Common myeloid progenitor, CD34-positive (primary cell): Measurements from ENCODE around the gene GATAD2A.

Experiments
- CTCF ChIA-PET: fragments of 350-600 bp; sonication (Branson Sonifier 250); formaldehyde crosslinking; loops from one replicate; lab custom pipeline; 2021; ENCODE audit warnings: antibody characterized with exemption; lab: Charles Lee
- POLR2A ChIA-PET: fragments of 350-600 bp; sonication (Branson Sonifier 250); formaldehyde crosslinking; loops from one replicate; lab custom pipeline; 2021; ENCODE audit warnings: antibody characterized with exemption; lab: Charles Lee
- DNase-seq, 3 donors: peaks; one replicate each; pipeline versions ENCODE4 v3.0.0 to v3.0.0-alpha.2; 2013
- H3K27ac ChIP-seq, 2 experiments: 1 replicate in 1 of 2; 2 replicates in 1 of 2; pipeline ENCODE4 v1.7.0; 2013; ENCODE audit warnings: inconsistent platforms in 2 of 2, low read length in 2 of 2, mild to moderate bottlenecking in 2 of 2, low read depth in 1 of 2, moderate library complexity in 1 of 2; ENCODE audit not compliant: severe bottlenecking in 2 of 2, insufficient read depth in 1 of 2, poor library complexity in 1 of 2
- H3K27me3 ChIP-seq, 5 experiments: replicated peaks in 2 of 5; 1 replicate in 3 of 5; 2 replicates in 2 of 5; pipeline versions ENCODE4 v1.6.1 to v1.7.0; 2013; ENCODE audit warnings: low read length in 4 of 5, mild to moderate bottlenecking in 2 of 5, moderate library complexity in 2 of 5, inconsistent platforms in 1 of 5; ENCODE audit not compliant: insufficient read depth in 5 of 5, control insufficient read depth in 4 of 5
- H3K36me3 ChIP-seq, 4 experiments: 1 replicate in 2 of 4; 2 replicates in 2 of 4; pipeline versions ENCODE4 v1.6.1 to v1.7.0; 2013; ENCODE audit warnings: low read length in 3 of 4, control low read depth in 1 of 4, mild to moderate bottlenecking in 1 of 4; ENCODE audit not compliant: control insufficient read depth in 4 of 4, insufficient read depth in 4 of 4
- H3K4me1 ChIP-seq, 4 experiments: 1 replicate in 3 of 4; 2 replicates in 1 of 4; pipeline versions ENCODE4 v1.6.1 to v1.7.1; 2013; ENCODE audit warnings: low read length in 3 of 4, mild to moderate bottlenecking in 3 of 4, control low read depth in 1 of 4, inconsistent platforms in 1 of 4, moderate library complexity in 1 of 4; ENCODE audit not compliant: control insufficient read depth in 4 of 4, insufficient read depth in 4 of 4; ENCODE audit errors: control extremely low read depth in 1 of 4
- H3K4me3 ChIP-seq, 7 experiments: 1 replicate in 4 of 7; 2 replicates in 3 of 7; pipeline versions ENCODE4 v1.5.1 to v1.7.0; 2013; ENCODE audit warnings: mild to moderate bottlenecking in 7 of 7, low read length in 6 of 7, moderate library complexity in 6 of 7, inconsistent platforms in 2 of 7, low read depth in 2 of 7, control low read depth in 1 of 7; ENCODE audit not compliant: insufficient read depth in 4 of 7, control insufficient read depth in 1 of 7; ENCODE audit errors: extremely low read depth in 1 of 7
- H3K9me3 ChIP-seq, 5 experiments: 1 replicate in 4 of 5; 2 replicates in 1 of 5; pipeline versions ENCODE4 v1.6.1 to v1.7.1; 2013; ENCODE audit warnings: low read length in 4 of 5, mild to moderate bottlenecking in 2 of 5, inconsistent platforms in 1 of 5, low read depth in 1 of 5, moderate library complexity in 1 of 5; ENCODE audit not compliant: control insufficient read depth in 4 of 5, insufficient read depth in 2 of 5; ENCODE audit errors: control extremely low read depth in 1 of 5
- WGBS: methylation state at CpG from one replicate; pipeline ENCODE4 v1.1.5; 2013; ENCODE audit not compliant: insufficient coverage; 5-methylcytosine and 5-hydroxymethylcytosine counted together

GATAD2A gene

DNA sequence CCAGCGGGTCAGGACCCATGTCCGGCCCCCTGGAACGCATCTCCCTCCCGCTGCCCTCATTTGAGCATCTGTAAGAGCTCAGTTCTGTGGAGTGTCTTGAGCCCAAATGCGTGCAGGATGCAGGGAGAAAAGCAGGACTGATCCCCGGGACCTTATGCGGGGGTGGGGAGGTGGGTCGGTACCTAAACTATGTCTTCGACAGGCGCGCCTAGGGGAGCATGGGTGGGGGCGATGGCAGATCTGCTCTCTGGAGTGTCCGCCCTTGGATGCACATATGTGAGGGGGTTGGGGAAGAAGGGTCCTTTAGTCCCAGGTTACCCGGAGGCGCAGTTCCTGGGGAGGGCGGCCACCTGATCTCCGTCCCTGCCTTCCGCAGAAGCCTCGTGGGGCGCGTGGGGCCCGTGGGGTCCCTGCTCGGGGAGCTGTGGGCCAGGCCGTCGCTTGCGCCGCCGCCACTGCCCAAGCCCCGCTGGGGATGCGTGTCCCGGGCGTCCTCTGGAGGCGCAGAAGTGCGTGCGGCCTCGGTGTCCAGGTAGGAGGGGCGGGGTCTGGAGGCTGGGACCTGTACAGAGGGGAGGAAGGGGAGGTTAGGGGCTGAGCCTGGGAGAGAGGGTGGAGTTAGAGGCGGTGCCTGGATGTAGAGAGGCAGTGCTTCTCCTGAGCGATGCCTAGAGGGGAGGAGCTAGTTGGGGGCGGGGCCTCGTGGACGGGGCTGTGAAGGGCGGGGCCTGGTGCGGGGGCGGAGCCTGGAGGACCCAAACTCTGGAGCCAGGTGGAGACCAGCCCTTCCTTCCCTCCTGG lies 135.4 kb downstream of the GATAD2A start:
- ChIA-PET POLR2A (no interaction called here), CTCF (interaction anchor here (0.8 to 1.0 kb wide), 4 partner anchors 8 to 27 kb away, joined by 3 read pairs; no protein-coding TSS in a partner anchor)
- DNase-seq, result peak; percentile 52 to 81 (median 76)
- Histone ChIP-seq H3K4me1 (peaks cover 0 to 41% (median 26%) of the 10 kb centered on the region in 4 experiments), H3K27me3 (peaks cover 0 to 71% (median 24%) of the 10 kb centered on the region in 5 experiments), H3K27ac (no peak overlapping the region), H3K9me3 (peaks cover 0 to 5% (median 0%) of the 10 kb centered on the region in 5 experiments), H3K36me3 (no peaks in the 10 kb centered on the region), H3K4me3 (peak overlapping the region in 6 of 7 experiments; percentile 15 to 66 (median 53))
- WGBS, result 3% methylated on average over 31 of the region's 45 CpGs

DNA sequence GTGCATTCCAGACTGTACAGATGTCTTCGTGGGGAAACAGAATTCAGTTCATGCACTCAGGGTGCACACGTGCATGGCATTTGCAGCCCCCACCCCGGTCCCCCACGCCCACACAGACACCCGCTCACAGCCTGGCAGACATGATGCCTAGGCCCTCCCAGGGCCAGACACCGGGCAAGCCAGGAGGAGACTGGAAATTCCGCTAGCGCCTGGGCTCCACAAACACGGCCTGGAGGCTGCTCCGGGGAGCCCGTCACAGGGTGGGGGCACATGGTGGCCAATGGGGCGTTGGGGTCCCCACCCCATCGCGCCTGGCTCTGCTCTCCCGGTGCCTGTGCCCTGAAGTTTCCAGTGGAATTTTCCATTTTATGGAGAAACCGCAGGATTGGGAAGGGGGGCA lies 136.1 kb downstream of the GATAD2A start:
- ChIA-PET POLR2A (no interaction called here), CTCF (interaction anchor here (0.9 to 1.0 kb wide), 2 partner anchors 9 to 26 kb away, joined by 3 read pairs; no protein-coding TSS in a partner anchor)
- DNase-seq, result no peak
- Histone ChIP-seq H3K27ac (no peak overlapping the region), H3K9me3 (peaks cover 0 to 5% (median 0%) of the 10 kb centered on the region in 5 experiments), H3K4me3 (peak overlapping the region in 2 of 7 experiments; percentile 63 to 66), H3K36me3 (no peaks in the 10 kb centered on the region), H3K27me3 (peaks cover 0 to 71% (median 24%) of the 10 kb centered on the region in 5 experiments), H3K4me1 (peaks cover 0 to 41% (median 26%) of the 10 kb centered on the region in 4 experiments)
- 92% methylated on average over 15 of the region's 16 CpGs for WGBS

DNA sequence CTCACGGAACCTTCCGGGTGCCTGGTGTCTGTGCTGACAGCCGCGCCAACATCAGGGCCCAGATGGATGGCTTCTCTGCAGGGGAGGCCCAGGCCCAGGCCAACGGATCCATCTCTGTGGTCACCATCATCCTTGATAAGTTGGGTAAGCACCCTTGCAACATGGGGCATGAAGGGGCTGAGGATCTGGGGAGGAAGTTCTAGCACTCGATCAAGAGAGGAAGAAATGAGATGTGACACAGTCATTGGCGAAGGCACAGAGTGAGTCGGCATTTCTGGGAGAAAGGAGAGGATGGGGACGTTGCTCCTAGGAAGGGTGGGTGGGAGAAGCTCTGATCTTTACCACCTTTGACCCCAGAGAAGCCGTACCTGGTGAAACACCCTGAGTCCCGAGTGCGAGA lies 137.0 kb downstream of the GATAD2A start:
- no peak overlapping the region for H3K27ac ChIP-seq
- H3K4me3 ChIP-seq, result no peak overlapping the region
- peaks cover 0 to 37% (median 26%) of the 10 kb centered on the region in 4 experiments for H3K4me1 ChIP-seq
- H3K27me3 ChIP-seq, result peaks cover 0 to 66% (median 23%) of the 10 kb centered on the region in 5 experiments
- peak in 2 of 3 donors; percentile 40 to 48 for DNase-seq
- ChIA-PET POLR2A (no interaction called here), CTCF (interaction anchor here (1.1 to 1.6 kb wide), 2 partner anchors 10 to 13 kb away, joined by 3 to 5 read pairs; no protein-coding TSS in a partner anchor)
- peaks cover 0 to 5% (median 0%) of the 10 kb centered on the region in 5 experiments for H3K9me3 ChIP-seq
- H3K36me3 ChIP-seq, result no peaks in the 10 kb centered on the region
- 64% methylated on average over 11 of the region's 12 CpGs for WGBS

DNA sequence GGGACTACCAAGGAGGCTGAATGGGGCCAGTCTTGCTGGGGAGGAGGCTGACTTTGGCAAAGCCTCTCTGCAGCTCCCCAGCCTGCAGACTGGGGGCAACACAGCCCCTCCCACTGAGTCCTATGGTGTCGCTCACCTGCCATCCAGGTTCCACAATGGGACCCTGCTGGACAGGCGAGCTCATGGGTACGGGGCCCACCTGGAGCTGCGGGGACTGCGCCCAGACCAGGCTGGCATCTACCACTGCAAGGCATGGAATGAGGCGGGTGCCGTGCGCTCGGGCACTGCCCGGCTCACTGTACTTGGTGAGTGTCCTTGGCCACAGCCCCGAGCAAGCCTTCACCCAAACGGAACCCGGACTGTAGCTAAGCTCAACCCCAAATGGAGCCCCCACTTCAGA lies 137.6 kb downstream of the GATAD2A start:
- no peak for DNase-seq
- ChIA-PET POLR2A (no interaction called here), CTCF (interaction anchor here (0.5 to 1.6 kb wide), 3 partner anchors 10 to 36 kb away, joined by 3 to 5 read pairs (median 3); no protein-coding TSS in a partner anchor)
- H3K4me3 ChIP-seq, result no peak overlapping the region
- WGBS, result 97% methylated on average over 13 of the region's 13 CpGs
- H3K9me3 ChIP-seq, result peaks cover 0 to 5% (median 0%) of the 10 kb centered on the region in 5 experiments
- peaks cover 0 to 31% (median 25%) of the 10 kb centered on the region in 4 experiments for H3K4me1 ChIP-seq
- no peak overlapping the region for H3K27ac ChIP-seq
- no peaks in the 10 kb centered on the region for H3K36me3 ChIP-seq
- H3K27me3 ChIP-seq, result peaks cover 0 to 60% (median 18%) of the 10 kb centered on the region in 5 experiments

DNA sequence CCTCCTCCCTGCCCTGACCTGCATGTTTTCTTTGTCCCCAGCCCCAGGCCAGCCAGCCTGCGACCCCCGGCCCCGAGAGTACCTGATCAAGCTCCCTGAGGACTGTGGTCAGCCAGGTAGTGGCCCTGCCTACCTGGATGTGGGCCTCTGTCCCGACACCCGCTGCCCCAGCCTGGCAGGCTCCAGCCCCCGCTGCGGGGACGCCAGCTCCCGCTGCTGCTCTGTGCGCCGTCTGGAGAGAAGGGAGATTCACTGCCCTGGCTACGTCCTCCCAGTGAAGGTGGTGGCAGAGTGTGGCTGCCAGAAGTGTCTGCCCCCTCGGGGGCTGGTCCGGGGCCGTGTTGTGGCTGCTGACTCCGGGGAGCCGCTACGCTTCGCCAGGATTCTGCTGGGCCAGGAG lies 138.2 kb downstream of the GATAD2A start:
- no peak for DNase-seq
- ChIA-PET POLR2A (no interaction called here), CTCF (interaction anchor here (0.5 to 1.6 kb wide), 3 partner anchors 9 to 36 kb away, joined by 3 to 5 read pairs (median 3); no protein-coding TSS in a partner anchor)
- H3K4me3 ChIP-seq, result no peak overlapping the region
- H3K27ac ChIP-seq, result no peak overlapping the region
- H3K4me1 ChIP-seq, result peaks cover 0 to 26% (median 19%) of the 10 kb centered on the region in 4 experiments
- peaks cover 0 to 5% (median 0%) of the 10 kb centered on the region in 5 experiments for H3K9me3 ChIP-seq
- WGBS, result 95% methylated on average over 17 of the region's 19 CpGs
- H3K36me3 ChIP-seq, result no peaks in the 10 kb centered on the region
- H3K27me3 ChIP-seq, result peaks cover 0 to 55% (median 15%) of the 10 kb centered on the region in 5 experiments

DNA sequence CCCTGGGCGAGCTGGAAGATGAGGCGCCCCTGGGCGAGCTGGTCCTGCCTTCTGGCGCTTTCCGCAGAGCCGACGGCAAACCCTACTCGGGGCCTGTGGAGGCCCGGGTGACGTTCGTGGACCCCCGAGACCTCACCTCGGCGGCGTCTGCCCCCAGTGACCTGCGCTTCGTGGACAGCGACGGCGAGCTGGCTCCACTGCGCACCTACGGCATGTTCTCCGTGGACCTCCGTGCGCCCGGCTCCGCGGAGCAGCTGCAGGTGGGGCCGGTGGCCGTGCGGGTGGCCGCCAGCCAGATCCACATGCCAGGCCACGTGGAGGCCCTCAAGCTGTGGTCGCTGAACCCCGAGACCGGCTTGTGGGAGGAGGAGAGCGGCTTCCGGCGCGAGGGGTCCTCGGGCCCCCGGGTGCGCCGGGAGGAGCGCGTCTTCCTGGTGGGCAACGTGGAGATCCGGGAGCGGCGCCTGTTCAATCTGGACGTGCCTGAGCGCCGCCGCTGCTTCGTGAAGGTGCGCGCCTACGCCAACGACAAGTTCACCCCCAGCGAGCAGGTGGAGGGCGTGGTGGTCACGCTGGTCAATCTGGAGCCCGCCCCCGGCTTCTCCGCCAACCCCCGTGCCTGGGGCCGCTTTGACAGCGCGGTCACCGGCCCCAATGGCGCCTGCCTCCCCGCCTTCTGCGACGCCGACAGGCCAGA lies 138.9 kb downstream of the GATAD2A start:
- Histone ChIP-seq H3K4me3 (no peak overlapping the region), H3K27me3 (peaks cover 0 to 50% (median 10%) of the 10 kb centered on the region in 5 experiments), H3K4me1 (peaks cover 0 to 23% (median 16%) of the 10 kb centered on the region in 4 experiments), H3K9me3 (peaks cover 0 to 5% (median 0%) of the 10 kb centered on the region in 5 experiments), H3K36me3 (no peaks in the 10 kb centered on the region), H3K27ac (no peak overlapping the region)
- WGBS, result 93% methylated on average over 68 of the region's 75 CpGs
- CTCF ChIA-PET, result no interaction called here
- no peak for DNase-seq
- POLR2A ChIA-PET, result no interaction called here
